22Rv1 (cell line): ENCODE results near the gene MEIOB.

Source experiments
- CTCF ChIP-seq: fragments of 450-650 bp; IDR thresholded peaks from 2 replicates; pipeline ENCODE4 v1.5.1; 2017; ENCODE audit warnings: mild to moderate bottlenecking
- ZFX ChIP-seq: fragments of 450-650 bp; IDR thresholded peaks from 2 replicates; pipeline ENCODE4 v1.6.1; 2017; ENCODE audit warnings: antibody characterized with exemption, borderline replicate concordance

- TF ChIP-seq CTCF, result no peak
- no peak for TF ChIP-seq ZFX
These were observed 43.1 kb downstream of the MEIOB start for GRCh38 chr16:1828645-1829410.
